ENCODE data around the gene GFAP. TPM values are rescaled to one million over a fixed set of nuclear protein-coding genes. Genes with fewer than 3 reads are reported as not detected.

The GFAP gene
- total RNA-seq, 1 experiment from 2014 or later: 1.6 TPM

- TF ChIP-seq NFYB (CRISPR knock-in tag; conservative IDR thresholded peaks at IDR 0.05; ENCODE audit: low read depth) (no peak), GABPB1 (CRISPR knock-in tag; IDR thresholded peaks at IDR 0.05) (no peak), TEAD4 (CRISPR knock-in tag; IDR thresholded peaks at IDR 0.05) (no peak), MYBL2 (CRISPR knock-in tag; IDR thresholded peaks at IDR 0.05) (no peak), PRRX2 (CRISPR knock-in tag; IDR thresholded peaks at IDR 0.05) (no peak), KAT7 (CRISPR knock-in tag; IDR thresholded peaks at IDR 0.05; ENCODE audit: borderline replicate concordance) (no peak), CBFB (CRISPR knock-in tag; IDR thresholded peaks at IDR 0.05; ENCODE audit: low read depth) (no peak), CREM (CRISPR knock-in tag; IDR thresholded peaks at IDR 0.05) (no peak), ZNF423 (CRISPR knock-in tag; IDR thresholded peaks at IDR 0.05) (no peak), ATF1 (CRISPR knock-in tag; IDR thresholded peaks at IDR 0.05) (0 out of 2 replicates have a peak, but pooled peaks have one; percentile 43), ZNF416 (CRISPR knock-in tag; IDR thresholded peaks at IDR 0.05) (no peak), NR2C2 (CRISPR knock-in tag; IDR thresholded peaks at IDR 0.05) (no peak), ZMAT4 (CRISPR knock-in tag; IDR thresholded peaks at IDR 0.05) (no peak), ZNF425 (CRISPR knock-in tag; conservative IDR thresholded peaks at IDR 0.05) (no peak), ZNF138 (CRISPR knock-in tag; conservative IDR thresholded peaks at IDR 0.05) (no peak), ZNF396 (CRISPR knock-in tag; IDR thresholded peaks at IDR 0.05; ENCODE audit: borderline replicate concordance) (no peak), ESRRA (CRISPR knock-in tag; IDR thresholded peaks at IDR 0.05; ENCODE audit: borderline replicate concordance) (no peak; the same call in 1 of the 2 replicates)
- TF ChIP-seq, protein P1, sequence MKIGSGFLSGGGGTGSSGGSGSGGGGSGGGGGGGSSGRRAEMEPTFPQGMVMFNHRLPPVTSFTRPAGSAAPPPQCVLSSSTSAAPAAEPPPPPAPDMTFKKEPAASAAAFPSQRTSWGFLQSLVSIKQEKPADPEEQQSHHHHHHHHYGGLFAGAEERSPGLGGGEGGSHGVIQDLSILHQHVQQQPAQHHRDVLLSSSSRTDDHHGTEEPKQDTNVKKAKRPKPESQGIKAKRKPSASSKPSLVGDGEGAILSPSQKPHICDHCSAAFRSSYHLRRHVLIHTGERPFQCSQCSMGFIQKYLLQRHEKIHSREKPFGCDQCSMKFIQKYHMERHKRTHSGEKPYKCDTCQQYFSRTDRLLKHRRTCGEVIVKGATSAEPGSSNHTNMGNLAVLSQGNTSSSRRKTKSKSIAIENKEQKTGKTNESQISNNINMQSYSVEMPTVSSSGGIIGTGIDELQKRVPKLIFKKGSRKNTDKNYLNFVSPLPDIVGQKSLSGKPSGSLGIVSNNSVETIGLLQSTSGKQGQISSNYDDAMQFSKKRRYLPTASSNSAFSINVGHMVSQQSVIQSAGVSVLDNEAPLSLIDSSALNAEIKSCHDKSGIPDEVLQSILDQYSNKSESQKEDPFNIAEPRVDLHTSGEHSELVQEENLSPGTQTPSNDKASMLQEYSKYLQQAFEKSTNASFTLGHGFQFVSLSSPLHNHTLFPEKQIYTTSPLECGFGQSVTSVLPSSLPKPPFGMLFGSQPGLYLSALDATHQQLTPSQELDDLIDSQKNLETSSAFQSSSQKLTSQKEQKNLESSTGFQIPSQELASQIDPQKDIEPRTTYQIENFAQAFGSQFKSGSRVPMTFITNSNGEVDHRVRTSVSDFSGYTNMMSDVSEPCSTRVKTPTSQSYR (CRISPR knock-in tag; IDR thresholded peaks at IDR 0.05): 0 out of 2 replicates have a peak, but pooled peaks have one; percentile 16
- TF ChIP-seq, protein P2, sequence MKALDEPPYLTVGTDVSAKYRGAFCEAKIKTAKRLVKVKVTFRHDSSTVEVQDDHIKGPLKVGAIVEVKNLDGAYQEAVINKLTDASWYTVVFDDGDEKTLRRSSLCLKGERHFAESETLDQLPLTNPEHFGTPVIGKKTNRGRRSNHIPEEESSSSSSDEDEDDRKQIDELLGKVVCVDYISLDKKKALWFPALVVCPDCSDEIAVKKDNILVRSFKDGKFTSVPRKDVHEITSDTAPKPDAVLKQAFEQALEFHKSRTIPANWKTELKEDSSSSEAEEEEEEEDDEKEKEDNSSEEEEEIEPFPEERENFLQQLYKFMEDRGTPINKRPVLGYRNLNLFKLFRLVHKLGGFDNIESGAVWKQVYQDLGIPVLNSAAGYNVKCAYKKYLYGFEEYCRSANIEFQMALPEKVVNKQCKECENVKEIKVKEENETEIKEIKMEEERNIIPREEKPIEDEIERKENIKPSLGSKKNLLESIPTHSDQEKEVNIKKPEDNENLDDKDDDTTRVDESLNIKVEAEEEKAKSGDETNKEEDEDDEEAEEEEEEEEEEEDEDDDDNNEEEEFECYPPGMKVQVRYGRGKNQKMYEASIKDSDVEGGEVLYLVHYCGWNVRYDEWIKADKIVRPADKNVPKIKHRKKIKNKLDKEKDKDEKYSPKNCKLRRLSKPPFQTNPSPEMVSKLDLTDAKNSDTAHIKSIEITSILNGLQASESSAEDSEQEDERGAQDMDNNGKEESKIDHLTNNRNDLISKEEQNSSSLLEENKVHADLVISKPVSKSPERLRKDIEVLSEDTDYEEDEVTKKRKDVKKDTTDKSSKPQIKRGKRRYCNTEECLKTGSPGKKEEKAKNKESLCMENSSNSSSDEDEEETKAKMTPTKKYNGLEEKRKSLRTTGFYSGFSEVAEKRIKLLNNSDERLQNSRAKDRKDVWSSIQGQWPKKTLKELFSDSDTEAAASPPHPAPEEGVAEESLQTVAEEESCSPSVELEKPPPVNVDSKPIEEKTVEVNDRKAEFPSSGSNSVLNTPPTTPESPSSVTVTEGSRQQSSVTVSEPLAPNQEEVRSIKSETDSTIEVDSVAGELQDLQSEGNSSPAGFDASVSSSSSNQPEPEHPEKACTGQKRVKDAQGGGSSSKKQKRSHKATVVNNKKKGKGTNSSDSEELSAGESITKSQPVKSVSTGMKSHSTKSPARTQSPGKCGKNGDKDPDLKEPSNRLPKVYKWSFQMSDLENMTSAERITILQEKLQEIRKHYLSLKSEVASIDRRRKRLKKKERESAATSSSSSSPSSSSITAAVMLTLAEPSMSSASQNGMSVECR (CRISPR knock-in tag; IDR thresholded peaks at IDR 0.05; ENCODE audit: borderline replicate concordance): no peak; the same call in 1 of the 2 replicates
- TF ChIP-seq, protein P3, sequence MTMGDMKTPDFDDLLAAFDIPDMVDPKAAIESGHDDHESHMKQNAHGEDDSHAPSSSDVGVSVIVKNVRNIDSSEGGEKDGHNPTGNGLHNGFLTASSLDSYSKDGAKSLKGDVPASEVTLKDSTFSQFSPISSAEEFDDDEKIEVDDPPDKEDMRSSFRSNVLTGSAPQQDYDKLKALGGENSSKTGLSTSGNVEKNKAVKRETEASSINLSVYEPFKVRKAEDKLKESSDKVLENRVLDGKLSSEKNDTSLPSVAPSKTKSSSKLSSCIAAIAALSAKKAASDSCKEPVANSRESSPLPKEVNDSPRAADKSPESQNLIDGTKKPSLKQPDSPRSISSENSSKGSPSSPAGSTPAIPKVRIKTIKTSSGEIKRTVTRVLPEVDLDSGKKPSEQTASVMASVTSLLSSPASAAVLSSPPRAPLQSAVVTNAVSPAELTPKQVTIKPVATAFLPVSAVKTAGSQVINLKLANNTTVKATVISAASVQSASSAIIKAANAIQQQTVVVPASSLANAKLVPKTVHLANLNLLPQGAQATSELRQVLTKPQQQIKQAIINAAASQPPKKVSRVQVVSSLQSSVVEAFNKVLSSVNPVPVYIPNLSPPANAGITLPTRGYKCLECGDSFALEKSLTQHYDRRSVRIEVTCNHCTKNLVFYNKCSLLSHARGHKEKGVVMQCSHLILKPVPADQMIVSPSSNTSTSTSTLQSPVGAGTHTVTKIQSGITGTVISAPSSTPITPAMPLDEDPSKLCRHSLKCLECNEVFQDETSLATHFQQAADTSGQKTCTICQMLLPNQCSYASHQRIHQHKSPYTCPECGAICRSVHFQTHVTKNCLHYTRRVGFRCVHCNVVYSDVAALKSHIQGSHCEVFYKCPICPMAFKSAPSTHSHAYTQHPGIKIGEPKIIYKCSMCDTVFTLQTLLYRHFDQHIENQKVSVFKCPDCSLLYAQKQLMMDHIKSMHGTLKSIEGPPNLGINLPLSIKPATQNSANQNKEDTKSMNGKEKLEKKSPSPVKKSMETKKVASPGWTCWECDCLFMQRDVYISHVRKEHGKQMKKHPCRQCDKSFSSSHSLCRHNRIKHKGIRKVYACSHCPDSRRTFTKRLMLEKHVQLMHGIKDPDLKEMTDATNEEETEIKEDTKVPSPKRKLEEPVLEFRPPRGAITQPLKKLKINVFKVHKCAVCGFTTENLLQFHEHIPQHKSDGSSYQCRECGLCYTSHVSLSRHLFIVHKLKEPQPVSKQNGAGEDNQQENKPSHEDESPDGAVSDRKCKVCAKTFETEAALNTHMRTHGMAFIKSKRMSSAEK (CRISPR knock-in tag; IDR thresholded peaks at IDR 0.05; ENCODE audit: borderline replicate concordance): no peak
- TF ChIP-seq, protein P4, sequence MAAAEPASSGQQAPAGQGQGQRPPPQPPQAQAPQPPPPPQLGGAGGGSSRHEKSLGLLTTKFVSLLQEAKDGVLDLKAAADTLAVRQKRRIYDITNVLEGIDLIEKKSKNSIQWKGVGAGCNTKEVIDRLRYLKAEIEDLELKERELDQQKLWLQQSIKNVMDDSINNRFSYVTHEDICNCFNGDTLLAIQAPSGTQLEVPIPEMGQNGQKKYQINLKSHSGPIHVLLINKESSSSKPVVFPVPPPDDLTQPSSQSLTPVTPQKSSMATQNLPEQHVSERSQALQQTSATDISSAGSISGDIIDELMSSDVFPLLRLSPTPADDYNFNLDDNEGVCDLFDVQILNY (CRISPR knock-in tag; IDR thresholded peaks at IDR 0.05): no peak; the same call in 1 of the 2 replicates
- TF ChIP-seq, protein P5, sequence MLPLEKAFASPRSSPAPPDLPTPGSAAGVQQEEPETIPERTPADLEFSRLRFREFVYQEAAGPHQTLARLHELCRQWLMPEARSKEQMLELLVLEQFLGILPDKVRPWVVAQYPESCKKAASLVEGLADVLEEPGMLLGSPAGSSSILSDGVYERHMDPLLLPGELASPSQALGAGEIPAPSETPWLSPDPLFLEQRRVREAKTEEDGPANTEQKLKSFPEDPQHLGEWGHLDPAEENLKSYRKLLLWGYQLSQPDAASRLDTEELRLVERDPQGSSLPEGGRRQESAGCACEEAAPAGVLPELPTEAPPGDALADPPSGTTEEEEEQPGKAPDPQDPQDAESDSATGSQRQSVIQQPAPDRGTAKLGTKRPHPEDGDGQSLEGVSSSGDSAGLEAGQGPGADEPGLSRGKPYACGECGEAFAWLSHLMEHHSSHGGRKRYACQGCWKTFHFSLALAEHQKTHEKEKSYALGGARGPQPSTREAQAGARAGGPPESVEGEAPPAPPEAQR (CRISPR knock-in tag; IDR thresholded peaks at IDR 0.05): no peak
Measured at GRCh38 chr17:44911133-44912001, 3.9 kb downstream of the GFAP start (continued).
